ENCODE measurements around the gene MRPL4. TPM values are rescaled to one million over a fixed set of nuclear protein-coding genes. Genes with fewer than 3 reads are reported as not detected.

Gene MRPL4
- total and polyA plus RNA-seq, 2 of the 13 experiments (the other 11 are each of a cell fraction or from before 2014, with no cell fraction given): 40.6 to 42.5 TPM

- TF ChIP-seq MLXIP (CRISPR knock-in tag; IDR thresholded peaks at IDR 0.05; ENCODE audit: borderline replicate concordance): no peak
- no peak for TF ChIP-seq DBP (CRISPR knock-in tag; IDR thresholded peaks at IDR 0.05; ENCODE audit: not compliant biosample characterization)
- TF ChIP-seq THAP8 (CRISPR knock-in tag; IDR thresholded peaks at IDR 0.05; ENCODE audit: borderline replicate concordance): no peak
- TF ChIP-seq ZNF431 (CRISPR knock-in tag; IDR thresholded peaks at IDR 0.05; ENCODE audit: borderline replicate concordance, low read depth): no peak
- no peak for TF ChIP-seq HHEX (CRISPR knock-in tag; IDR thresholded peaks at IDR 0.05)
- no peak for TF ChIP-seq PRMT3 (CRISPR knock-in tag; IDR thresholded peaks at IDR 0.05; ENCODE audit: borderline replicate concordance, low read depth)
- no peak for TF ChIP-seq GZF1 (CRISPR knock-in tag; IDR thresholded peaks at IDR 0.05)
- no peak for TF ChIP-seq FOXJ3 (CRISPR knock-in tag; IDR thresholded peaks at IDR 0.05; ENCODE audit: borderline replicate concordance)
- no peak for TF ChIP-seq HNF4G (IDR thresholded peaks at IDR 0.05; ENCODE audit: borderline replicate concordance, low read depth, low read length)
- no peak for TF ChIP-seq HNF4G (CRISPR knock-in tag; IDR thresholded peaks at IDR 0.05; ENCODE audit: borderline replicate concordance, low read depth)
- TF ChIP-seq ZKSCAN5 (CRISPR knock-in tag; IDR thresholded peaks at IDR 0.05): no peak
- no peak for TF ChIP-seq HDAC6 (IDR thresholded peaks at IDR 0.05; ENCODE audit: low read depth, low read length)
- TF ChIP-seq FOXK2 (IDR thresholded peaks at IDR 0.05): no peak
- TF ChIP-seq ZNF367 (CRISPR knock-in tag; IDR thresholded peaks at IDR 0.05; ENCODE audit: borderline replicate concordance): no peak
- no peak for TF ChIP-seq ZNF296 (CRISPR knock-in tag; conservative IDR thresholded peaks at IDR 0.05)
- peak; percentile 48; the same call in 1 of the 2 replicates for TF ChIP-seq AHR (CRISPR knock-in tag; IDR thresholded peaks at IDR 0.05)
- TF ChIP-seq BATF2 (CRISPR knock-in tag; IDR thresholded peaks at IDR 0.05): no peak
- no peak for TF ChIP-seq ZNF562 (CRISPR knock-in tag; IDR thresholded peaks at IDR 0.05; ENCODE audit: borderline replicate concordance)
- no peak for TF ChIP-seq HIVEP1 (CRISPR knock-in tag; IDR thresholded peaks at IDR 0.05)
- no peak for TF ChIP-seq MNT (IDR thresholded peaks at IDR 0.05)
- TF ChIP-seq ZNF20 (CRISPR knock-in tag; IDR thresholded peaks at IDR 0.05): no peak
- TF ChIP-seq PCBP1 (IDR thresholded peaks at IDR 0.05; ENCODE audit: borderline replicate concordance, low read depth, low read length): no peak
- TF ChIP-seq ZNF572 (CRISPR knock-in tag; IDR thresholded peaks at IDR 0.05): no peak
- peak; percentile 17; the same call in 1 of the 2 replicates for TF ChIP-seq ZNF644 (CRISPR knock-in tag; IDR thresholded peaks at IDR 0.05; ENCODE audit: low read depth)
- no peak for TF ChIP-seq ZFP36 (IDR thresholded peaks at IDR 0.05; ENCODE audit: borderline replicate concordance, low read depth, low read length, partially characterized antibody)
These were observed 45.7 kb upstream of the MRPL4 start (continued) for GRCh38 chr19:10206226-10206885.

Measured in HepG2 (cell line).